ENCODE data around the gene SHISAL2A.
A peak's percentile ranks its signal among the peaks of the same experiment; 100 is the strongest.

SHISAL2A gene
- long read RNA-seq, donor 1: 0 reads
- long read RNA-seq, donor 2, partial matches to known transcripts: 0 of 1 reads
- long read RNA-seq, donor 2, other reads (novel, unspliced or antisense): 0 of 1 reads
- long read RNA-seq, donor 3, partial matches to known transcripts: 0 of 1 reads
- long read RNA-seq, donor 3, other reads (novel, unspliced or antisense): 0 of 1 reads
- long read RNA-seq, donor 4: 0 reads
- long read RNA-seq, donor 5: 0 reads
- long read RNA-seq, donor 6: 0 reads
- long read RNA-seq, donor 7, partial matches to known transcripts: 0 of 2 reads
- long read RNA-seq, donor 7, other reads (novel, unspliced or antisense): 0 of 2 reads
- long read RNA-seq, donor 8, partial matches to known transcripts: 0 of 2 reads
- long read RNA-seq, donor 8, other reads (novel, unspliced or antisense): 0 of 2 reads

GRCh38 chr1:52632732-52633290 is at the start of gene SHISAL2A:
SHISAL2A (plus strand) TSS chr1:52633168; CDS start chr1:52633494, 326 bp downstream.
- DNase-seq: peak; percentile 82

- no peak for DNase-seq
Observed at GRCh38 chr1:52585474-52585873, 47.5 kb upstream of the SHISAL2A start.

- no peak for DNase-seq
Observed at GRCh38 chr1:52588027-52588426, 44.9 kb upstream of the SHISAL2A start.

GRCh38 chr1:52588535-52588934 is 44.4 kb upstream of the SHISAL2A start:
- DNase-seq: no peak

- no peak for DNase-seq
Observed at GRCh38 chr1:52590266-52590665, 42.7 kb upstream of the SHISAL2A start.

GRCh38 chr1:52592637-52593323 is 40.2 kb upstream of the SHISAL2A start:
- no peak for DNase-seq

GRCh38 chr1:52593495-52593894 is 39.5 kb upstream of the SHISAL2A start:
- DNase-seq: no peak

- no peak for DNase-seq
Observed at GRCh38 chr1:52595061-52595460, 37.9 kb upstream of the SHISAL2A start.

- no peak for DNase-seq
Observed at GRCh38 chr1:52597912-52598311, 35.1 kb upstream of the SHISAL2A start.

- DNase-seq: no peak
Observed at GRCh38 chr1:52598729-52599128, 34.2 kb upstream of the SHISAL2A start.

- no peak for DNase-seq
Observed at GRCh38 chr1:52599236-52599635, 33.7 kb upstream of the SHISAL2A start.

GRCh38 chr1:52600533-52601179 is 32.3 kb upstream of the SHISAL2A start:
- DNase-seq: no peak

- DNase-seq: no peak
Observed at GRCh38 chr1:52601519-52601918, 31.4 kb upstream of the SHISAL2A start.

- peak; percentile 86 for DNase-seq
Observed at GRCh38 chr1:52601991-52602855, 30.7 kb upstream of the SHISAL2A start, which contains the start of gene GPX7. GPX7 (plus strand) TSS chr1:52602371; CDS start chr1:52602410, 39 bp downstream.

- no peak for DNase-seq
Observed at GRCh38 chr1:52602856-52603600, 29.9 kb upstream of the SHISAL2A start.

GRCh38 chr1:52603630-52604029 is 29.3 kb upstream of the SHISAL2A start:
- DNase-seq: no peak

- no peak for DNase-seq
Observed at GRCh38 chr1:52604063-52604770, 28.8 kb upstream of the SHISAL2A start.

GRCh38 chr1:52613636-52614373 is 19.2 kb upstream of the SHISAL2A start:
- DNase-seq: no peak

- DNase-seq: no peak
Observed at GRCh38 chr1:52614671-52615070, 18.3 kb upstream of the SHISAL2A start.

All from right kidney (tissue), 9 donors.